ENCODE results near the gene ANO10. TPM values are rescaled to one million over a fixed set of nuclear protein-coding genes. Genes with fewer than 3 reads are reported as not detected.
"Not testable (repeated sequence)": the region's sequence is repeated elsewhere in the genome, so short reads cannot be mapped to it uniquely, and the experiment has no call there.

Gene ANO10
- total RNA-seq, 2 experiments from 2014 or later: 12.4 to 14.3 TPM

GRCh38 chr3:43364494-43364893 lies 257.3 kb downstream of the ANO10 start:
- Mint-ChIP-seq H3K4me1 (no peaks in the 10 kb centered on the region), H3K27me3 (no peaks in the 10 kb centered on the region), H3K27ac (no peak overlapping the region), H3K36me3 (ENCODE audit: low read depth) (no peaks in the 10 kb centered on the region), H3K4me3 (no peak overlapping the region), H3K9me3 (no peaks in the 10 kb centered on the region)
- ChIA-PET POLR2A (no interaction called here), CTCF (interaction anchor here (2.6 kb wide), 1 partner anchor 14 kb away, joined by 8 read pairs; no protein-coding TSS in a partner anchor)
- no peak for DNase-seq

DNA sequence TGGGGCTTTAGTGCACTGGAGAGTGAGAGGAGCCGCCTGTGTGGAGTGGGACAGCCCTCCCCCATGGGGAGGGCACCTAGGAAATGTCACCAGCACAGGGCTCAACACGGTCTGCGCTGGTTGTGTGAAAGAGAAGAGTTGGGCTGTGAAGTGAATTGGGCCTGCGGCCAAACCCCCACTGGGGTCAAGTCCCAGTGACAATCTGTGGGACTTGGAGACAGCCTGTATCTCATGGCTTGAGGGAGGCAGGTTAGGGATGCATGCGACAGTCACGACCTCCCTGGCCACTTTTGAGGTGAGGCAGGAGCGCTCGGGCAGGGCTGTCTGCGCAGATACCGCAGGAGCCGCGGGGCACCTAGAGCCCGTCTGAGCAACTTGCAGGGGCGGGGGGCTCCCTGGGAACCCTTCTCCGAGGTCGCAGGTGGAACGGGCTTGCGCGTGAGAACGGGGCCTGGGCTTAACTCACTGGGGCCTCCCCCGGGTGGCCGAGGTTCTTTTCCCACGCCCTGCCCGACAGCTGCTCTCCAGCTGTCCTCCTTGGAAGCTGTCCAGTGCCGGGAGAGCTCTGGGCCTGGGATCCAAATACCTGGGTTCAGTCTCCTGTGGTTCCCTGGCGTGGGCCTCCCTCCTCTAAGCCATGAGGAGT lies 258.1 kb downstream of the ANO10 start:
- H3K9me3 Mint-ChIP-seq: no peaks in the 10 kb centered on the region
- no peaks in the 10 kb centered on the region for H3K36me3 Mint-ChIP-seq (ENCODE audit: low read depth)
- no peaks in the 10 kb centered on the region for H3K27me3 Mint-ChIP-seq
- ChIA-PET POLR2A (no interaction called here), CTCF (no interaction called here)
- no peak for DNase-seq
- no peak overlapping the region for H3K4me3 Mint-ChIP-seq
- H3K27ac Mint-ChIP-seq: no peak overlapping the region
- no peaks in the 10 kb centered on the region for H3K4me1 Mint-ChIP-seq

DNA sequence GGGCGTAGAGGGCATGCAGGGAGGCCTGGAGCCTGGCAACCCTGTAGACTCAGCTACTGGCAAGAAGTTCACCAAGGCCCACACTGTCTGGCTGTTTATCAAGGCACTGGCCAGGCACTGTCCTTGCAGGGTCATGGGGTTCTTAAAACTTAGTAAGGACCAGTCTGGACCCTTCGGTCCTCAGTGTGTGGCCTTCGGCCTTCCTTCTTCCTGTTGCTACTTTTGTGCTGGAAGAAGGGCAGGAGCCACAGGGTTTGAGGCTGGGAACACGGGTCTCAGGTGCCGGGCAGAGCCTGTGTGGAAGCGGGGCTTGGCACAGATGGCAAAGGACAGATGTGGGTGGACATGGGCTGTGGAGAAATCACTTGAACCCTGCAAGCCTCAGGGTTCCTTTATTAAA lies 258.9 kb downstream of the ANO10 start:
- H3K9me3 Mint-ChIP-seq: peaks cover 4% of the 10 kb centered on the region
- POLR2A ChIA-PET: no interaction called here
- no peak overlapping the region for H3K4me3 Mint-ChIP-seq
- no peak overlapping the region for H3K27ac Mint-ChIP-seq
- H3K27me3 Mint-ChIP-seq: no peaks in the 10 kb centered on the region
- CTCF ChIA-PET: no interaction called here
- no peak for DNase-seq
- H3K4me1 Mint-ChIP-seq: no peaks in the 10 kb centered on the region
- peaks cover 2% of the 10 kb centered on the region for H3K36me3 Mint-ChIP-seq (ENCODE audit: low read depth)

DNA sequence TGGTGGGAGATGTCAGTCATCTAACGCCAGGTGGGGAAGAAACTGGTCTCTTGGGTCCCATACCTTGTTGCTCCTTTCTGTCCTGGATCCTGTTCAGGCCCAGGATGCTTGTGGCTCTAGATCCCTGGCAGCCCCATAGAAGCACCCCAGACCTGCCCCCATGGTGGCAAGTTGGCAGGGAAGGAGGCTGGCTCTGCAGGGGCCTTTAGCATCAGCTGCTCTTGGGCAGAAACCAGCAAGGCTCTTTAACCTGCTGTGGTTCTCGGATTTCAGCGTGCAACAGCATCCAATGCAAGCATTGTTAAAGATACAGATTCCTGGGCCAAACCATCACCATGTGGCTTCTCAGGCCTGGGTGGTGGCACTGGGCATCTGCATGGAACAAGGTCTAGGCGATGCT lies 259.6 kb downstream of the ANO10 start:
- CTCF ChIA-PET: interaction anchor here (0.9 kb wide), 1 partner anchor 14 kb away, joined by 3 read pairs; no protein-coding TSS in a partner anchor
- Mint-ChIP-seq H3K36me3 (ENCODE audit: low read depth) (peaks cover 6% of the 10 kb centered on the region), H3K9me3 (peaks cover 9% of the 10 kb centered on the region), H3K4me3 (no peak overlapping the region), H3K27ac (peak overlapping the region; percentile 19), H3K27me3 (no peaks in the 10 kb centered on the region), H3K4me1 (no peaks in the 10 kb centered on the region)
- POLR2A ChIA-PET: no interaction called here
- no peak for DNase-seq

DNA sequence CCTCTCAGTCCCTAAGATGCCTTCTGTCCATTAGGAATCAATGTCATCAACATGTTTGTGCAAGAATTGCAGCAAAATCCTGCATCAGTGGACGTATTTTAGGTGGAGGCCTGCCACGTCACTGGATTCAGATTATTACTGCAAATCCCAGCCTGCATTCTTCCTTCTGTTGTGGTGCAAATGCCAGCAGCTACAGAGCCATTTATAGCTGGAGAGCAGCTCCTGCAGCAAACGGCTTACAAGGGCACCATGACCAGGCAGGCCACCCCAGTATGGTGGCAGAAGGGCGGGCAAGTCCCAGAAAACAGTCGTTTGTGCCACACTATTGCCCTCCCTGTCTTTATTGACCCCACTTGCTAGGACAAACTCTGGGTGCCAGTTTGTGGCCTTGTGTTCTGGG lies 260.7 kb downstream of the ANO10 start:
- H3K9me3 Mint-ChIP-seq: peaks cover 16% of the 10 kb centered on the region
- ChIA-PET POLR2A (no interaction called here), CTCF (interaction anchor here (0.9 to 1.0 kb wide), 2 partner anchors 13 to 15 kb away, joined by 3 read pairs; no protein-coding TSS in a partner anchor)
- no peak overlapping the region for H3K4me3 Mint-ChIP-seq
- no peaks in the 10 kb centered on the region for H3K27me3 Mint-ChIP-seq
- H3K4me1 Mint-ChIP-seq: no peaks in the 10 kb centered on the region
- no peak overlapping the region for H3K27ac Mint-ChIP-seq
- peaks cover 7% of the 10 kb centered on the region for H3K36me3 Mint-ChIP-seq (ENCODE audit: low read depth)
- no peak for DNase-seq

GRCh38 chr3:43356033-43356432 lies 265.8 kb downstream of the ANO10 start:
- CTCF ChIA-PET: interaction anchor here (0.9 to 1.3 kb wide), 4 partner anchors 9 to 30 kb away, joined by 3 to 5 read pairs (median 3); no protein-coding TSS in a partner anchor

DNA sequence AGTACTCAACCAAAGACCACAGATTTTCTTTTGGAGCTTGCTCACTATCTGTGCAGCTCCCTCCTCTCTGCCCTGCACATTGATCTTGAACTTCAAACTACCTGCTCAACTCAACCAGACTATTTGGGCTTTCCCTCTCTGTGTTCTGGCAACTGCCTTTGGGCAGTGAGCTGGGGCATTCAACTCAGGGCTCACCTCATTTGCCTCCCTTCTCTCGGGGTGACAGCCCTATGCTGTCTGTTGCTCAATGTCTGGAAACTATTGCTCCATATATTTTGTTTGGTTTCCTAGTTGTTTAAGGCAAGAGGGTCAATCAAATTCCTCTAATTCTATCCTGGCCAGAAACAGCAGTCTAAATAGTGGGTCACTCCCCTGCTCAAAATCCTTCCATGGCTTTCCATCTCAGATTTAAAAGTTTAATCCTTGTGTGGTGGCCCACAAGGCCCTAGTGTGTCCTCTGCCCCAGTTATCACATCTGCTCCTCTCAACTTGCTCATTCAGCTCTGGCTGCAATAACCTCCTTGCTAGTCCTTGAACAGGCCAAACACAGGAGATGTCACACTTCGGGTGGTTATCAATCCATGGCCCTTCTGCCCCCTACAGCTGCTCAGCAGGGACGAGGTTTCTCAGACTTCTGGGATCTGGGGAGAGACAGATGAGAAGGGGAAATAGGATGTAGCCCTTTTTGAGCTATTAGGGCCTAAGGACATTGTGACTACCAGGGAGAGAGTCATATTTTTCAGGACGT lies 267.7 kb downstream of the ANO10 start:
- H3K4me1 Mint-ChIP-seq: peaks cover 6% of the 10 kb centered on the region
- peaks cover 70% of the 10 kb centered on the region for H3K9me3 Mint-ChIP-seq
- ChIA-PET CTCF (interaction anchor here (0.9 to 1.2 kb wide), 2 partner anchors 12 to 19 kb away, joined by 3 read pairs; no protein-coding TSS in a partner anchor), POLR2A (no interaction called here)
- no peak overlapping the region for H3K4me3 Mint-ChIP-seq
- DNase-seq: no peak
- H3K36me3 Mint-ChIP-seq (ENCODE audit: low read depth): peaks cover 75% of the 10 kb centered on the region
- no peaks in the 10 kb centered on the region for H3K27me3 Mint-ChIP-seq
- H3K27ac Mint-ChIP-seq: no peak overlapping the region

More at GRCh38 chr3:43356033-43356432, 265.8 kb downstream of the ANO10 start:
- POLR2A ChIA-PET, H3K4me1 Mint-ChIP-seq, H3K4me3 Mint-ChIP-seq, DNase-seq, H3K27ac Mint-ChIP-seq, H3K27me3 Mint-ChIP-seq: not testable (repeated sequence)
- H3K9me3 Mint-ChIP-seq: peaks cover 64% of the 10 kb centered on the region
- H3K36me3 Mint-ChIP-seq (ENCODE audit: low read depth): peaks cover 55% of the 10 kb centered on the region

GRCh38 chr3:43353393-43353792 lies 268.4 kb downstream of the ANO10 start:
- Mint-ChIP-seq H3K4me3 (no peak overlapping the region), H3K4me1 (peaks cover 13% of the 10 kb centered on the region), H3K27ac (no peak overlapping the region), H3K9me3 (peaks cover 72% of the 10 kb centered on the region), H3K36me3 (ENCODE audit: low read depth) (peaks cover 80% of the 10 kb centered on the region), H3K27me3 (no peaks in the 10 kb centered on the region)
- DNase-seq: no peak
- ChIA-PET CTCF (interaction anchor here (0.9 to 1.2 kb wide), 2 partner anchors 11 to 18 kb away, joined by 3 read pairs; no protein-coding TSS in a partner anchor), POLR2A (interaction anchor here (0.6 kb wide), 1 partner anchor 55 kb away, joined by 5 read pairs; no protein-coding TSS in a partner anchor)

DNA sequence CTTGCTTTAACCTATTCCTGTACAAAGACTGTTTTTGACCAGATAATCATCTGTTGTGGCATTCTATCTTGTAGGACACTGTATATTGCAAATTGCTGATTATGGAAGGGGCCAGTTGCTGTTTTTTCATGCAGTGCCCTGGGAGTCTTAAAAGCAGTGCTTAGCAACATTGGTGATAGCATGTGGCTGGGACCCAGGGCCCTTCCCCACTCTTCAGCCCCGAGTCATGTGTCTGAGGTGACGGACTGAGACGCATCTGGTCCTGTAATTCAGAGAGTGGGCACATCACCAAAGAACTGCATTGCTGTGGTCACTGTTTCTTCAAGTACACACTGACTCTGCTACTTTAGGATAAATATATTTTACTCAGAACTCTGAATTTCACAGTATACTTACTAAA lies 272.1 kb downstream of the ANO10 start:
- H3K4me1 Mint-ChIP-seq: peaks cover 46% of the 10 kb centered on the region

DNA sequence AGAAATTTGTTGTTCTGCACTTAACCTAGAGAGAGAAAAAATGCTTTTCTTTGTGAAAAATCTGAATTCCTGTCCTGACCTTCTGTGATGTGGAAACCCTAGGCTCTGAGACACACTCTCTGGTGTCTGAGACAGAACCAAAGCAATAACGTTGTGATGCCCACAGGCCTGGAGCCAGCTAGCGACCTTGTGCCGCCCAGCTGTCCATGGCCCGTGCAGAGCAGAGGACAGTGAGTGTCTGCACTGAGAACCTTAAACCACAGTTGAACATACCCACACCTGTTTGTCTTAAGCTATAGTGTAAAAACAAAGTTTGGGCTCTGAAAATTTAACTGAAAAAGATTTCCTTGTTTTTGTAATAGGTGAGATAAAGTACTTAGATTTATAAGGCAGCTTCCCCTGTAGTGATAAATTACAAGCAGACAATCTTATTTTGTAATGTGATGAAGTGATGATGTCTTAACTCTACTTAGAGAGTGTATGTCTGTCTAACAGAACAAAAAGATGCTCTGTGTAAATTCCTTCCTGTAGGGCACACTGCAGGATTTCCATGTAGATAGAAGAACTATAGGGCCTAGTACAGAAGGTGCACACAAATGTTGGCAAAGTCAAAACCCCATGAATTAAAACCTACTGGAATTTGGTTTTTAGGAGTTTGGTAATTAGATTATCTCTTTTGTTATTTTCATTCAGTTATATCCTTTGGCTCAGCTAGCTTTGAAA lies 272.8 kb downstream of the ANO10 start:
- peak overlapping the region; percentile 80 for H3K27ac Mint-ChIP-seq
- peaks cover 53% of the 10 kb centered on the region for H3K4me1 Mint-ChIP-seq
- H3K36me3 Mint-ChIP-seq (ENCODE audit: low read depth): peaks cover 95% of the 10 kb centered on the region
- peaks cover 37% of the 10 kb centered on the region for H3K9me3 Mint-ChIP-seq
- POLR2A ChIA-PET: no interaction called here
- no peak for DNase-seq
- no peaks in the 10 kb centered on the region for H3K27me3 Mint-ChIP-seq
- no peak overlapping the region for H3K4me3 Mint-ChIP-seq
- CTCF ChIA-PET: no interaction called here

More for the DNA sequence above, 272.1 kb downstream of the ANO10 start:
- POLR2A ChIA-PET: no interaction called here
- Mint-ChIP-seq H3K36me3 (ENCODE audit: low read depth) (peaks cover 95% of the 10 kb centered on the region), H3K27ac (peak overlapping the region; percentile 20), H3K4me3 (no peak overlapping the region), H3K9me3 (peaks cover 44% of the 10 kb centered on the region), H3K27me3 (no peaks in the 10 kb centered on the region)
- DNase-seq: no peak
- CTCF ChIA-PET: interaction anchor here (1.2 to 1.4 kb wide), 2 partner anchors 12 to 16 kb away, joined by 3 to 4 read pairs; no protein-coding TSS in a partner anchor

DNA sequence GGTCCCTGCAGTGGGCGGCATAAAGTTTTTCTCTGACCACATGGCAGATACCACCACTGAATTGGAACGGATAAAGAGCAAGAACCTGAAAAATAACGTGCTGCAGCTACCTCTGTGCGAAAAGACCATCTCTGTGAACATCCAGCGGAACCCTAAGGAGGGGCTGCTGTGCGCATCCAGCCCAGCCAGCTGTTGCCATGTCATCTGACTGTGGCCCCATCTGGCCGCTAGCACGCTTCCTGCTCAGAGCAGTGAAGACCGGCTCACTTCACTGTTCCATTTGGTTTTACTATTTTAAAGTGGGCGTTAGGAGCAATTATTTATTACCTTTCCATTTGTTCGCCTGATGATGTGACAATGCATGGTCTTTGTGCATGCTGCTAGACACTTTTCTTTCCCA lies 273.5 kb downstream of the ANO10 start:
- CTCF ChIA-PET: interaction anchor here (1.2 kb wide), 1 partner anchor 13 kb away, joined by 3 read pairs; no protein-coding TSS in a partner anchor
- Mint-ChIP-seq H3K4me1 (peaks cover 59% of the 10 kb centered on the region), H3K27me3 (no peaks in the 10 kb centered on the region), H3K9me3 (peaks cover 30% of the 10 kb centered on the region), H3K4me3 (no peak overlapping the region), H3K27ac (peak overlapping the region; percentile 80), H3K36me3 (ENCODE audit: low read depth) (peaks cover 95% of the 10 kb centered on the region)
- POLR2A ChIA-PET: no interaction called here
- no peak for DNase-seq

DNA sequence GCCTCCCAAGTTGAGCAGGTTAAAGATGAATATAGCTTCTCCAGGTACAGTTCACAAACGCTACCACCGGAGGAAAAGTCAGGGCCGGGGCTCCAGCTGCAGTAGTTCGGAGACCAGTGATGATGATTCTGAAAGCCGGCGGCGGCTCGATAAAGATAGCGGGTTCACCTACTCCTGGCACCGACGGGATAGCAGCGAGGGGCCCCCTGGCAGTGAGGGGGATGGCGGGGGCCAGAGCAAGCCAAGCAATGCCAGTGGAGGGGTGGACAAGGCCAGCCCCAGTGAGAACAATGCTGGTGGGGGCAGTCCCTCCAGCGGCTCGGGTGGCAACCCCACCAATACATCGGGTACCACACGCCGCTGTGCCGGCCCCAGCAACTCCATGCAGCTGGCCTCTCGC lies 274.0 kb downstream of the ANO10 start:
- ChIA-PET CTCF (interaction anchor here (1.2 kb wide), 2 partner anchors 11 to 14 kb away, joined by 3 to 4 read pairs; no protein-coding TSS in a partner anchor), POLR2A (no interaction called here)
- H3K4me1 Mint-ChIP-seq: peaks cover 65% of the 10 kb centered on the region
- peaks cover 26% of the 10 kb centered on the region for H3K9me3 Mint-ChIP-seq
- H3K36me3 Mint-ChIP-seq (ENCODE audit: low read depth): peaks cover 97% of the 10 kb centered on the region
- peak overlapping the region; percentile 9 for H3K4me3 Mint-ChIP-seq
- DNase-seq: no peak
- peak overlapping the region; percentile 91 for H3K27ac Mint-ChIP-seq
- H3K27me3 Mint-ChIP-seq: no peaks in the 10 kb centered on the region

Measured in activated CD4-positive, alpha-beta T cell treated with anti-CD3 and anti-CD28 coated beads, Interleukin-2, amount 10 ng/mL, durations not matched to agents 7 days and 5 days (primary cell).